HG02642 (cell line): ENCODE measurements around the gene VPS4B.
"Not testable (repeated sequence)": the region's sequence is repeated elsewhere in the genome, so short reads cannot be mapped to it uniquely, and the experiment has no call there.

Experiments used
- ATAC-seq: cut with Tn5 transposase; IDR thresholded peaks from one replicate; pipeline ENCODE4 v1.9.1; 2021; ENCODE audit warnings: mild to moderate bottlenecking; ENCODE audit not compliant: unreplicated experiment, poor library complexity

The VPS4B gene

GRCh38 chr18:63376538-63376937, 45.7 kb downstream of the VPS4B start:
- ATAC-seq, result no peak

GRCh38 chr18:63374540-63374939, 47.7 kb downstream of the VPS4B start:
- no peak for ATAC-seq

GRCh38 chr18:63373161-63373560, 49.1 kb downstream of the VPS4B start:
- ATAC-seq, result no peak

- no peak for ATAC-seq
These were observed 53.7 kb downstream of the VPS4B start for GRCh38 chr18:63368611-63369010.

- peak; percentile 87 for ATAC-seq
These were observed 55.0 kb downstream of the VPS4B start, which contains the start of gene KDSR for GRCh38 chr18:63367053-63367953. Gene KDSR (minus strand): TSS chr18:63367206. CDS start chr18:63367118, 88 bp downstream.

GRCh38 chr18:63366213-63367052, 55.8 kb downstream of the VPS4B start:
- ATAC-seq, result peak; percentile 30

GRCh38 chr18:63365876-63366212, 56.4 kb downstream of the VPS4B start:
- no peak for ATAC-seq

- ATAC-seq, result no peak
These were observed 58.3 kb downstream of the VPS4B start for GRCh38 chr18:63363951-63364350.

GRCh38 chr18:63363420-63363819, 58.9 kb downstream of the VPS4B start:
- not testable (repeated sequence) for ATAC-seq

GRCh38 chr18:63356272-63356896, 65.9 kb downstream of the VPS4B start:
- ATAC-seq, result no peak

- no peak for ATAC-seq
These were observed 72.0 kb downstream of the VPS4B start for GRCh38 chr18:63350230-63350629.

- ATAC-seq, result no peak
These were observed 73.7 kb downstream of the VPS4B start for GRCh38 chr18:63348508-63349136.

- no peak for ATAC-seq
These were observed 75.6 kb downstream of the VPS4B start for GRCh38 chr18:63346480-63347183.

GRCh38 chr18:63346031-63346430, 76.2 kb downstream of the VPS4B start:
- ATAC-seq, result no peak

GRCh38 chr18:63344918-63345317, 77.4 kb downstream of the VPS4B start:
- ATAC-seq, result no peak

- ATAC-seq, result no peak
These were observed 78.0 kb downstream of the VPS4B start for GRCh38 chr18:63344263-63344662.

GRCh38 chr18:63342206-63342605, 80.1 kb downstream of the VPS4B start:
- no peak for ATAC-seq

GRCh38 chr18:63339920-63340484, 82.3 kb downstream of the VPS4B start:
- no peak for ATAC-seq
